Pancreas (tissue), 10 donors: ENCODE measurements around the gene LIPH. TPM values are rescaled to one million over a fixed set of nuclear protein-coding genes. Genes with fewer than 3 reads are reported as not detected.
A peak's percentile ranks its signal among the peaks of the same experiment; 100 is the strongest.

Experiments
- ATAC-seq, 4 donors: fragments of 200-7000 bp; cut with Tn5 transposase; one replicate each; pipeline versions ENCODE4 v1.8.0 to v1.9.1; 2020; ENCODE audit warnings: mild to moderate bottlenecking in 4 of 4, moderate library complexity in 4 of 4
- DNase-seq, 6 donors: peaks; one replicate each; pipeline ENCODE4 v3.0.0-alpha.2; 2020
- FAIRE-seq: peaks from 2 replicates; lab custom pipeline; 2012; peaks lifted over from hg19 to GRCh38; lab: Jason Lieb, UNC
- H3K27ac ChIP-seq, 4 donors: fragments of 200-600 bp; sonication (generic); 1 replicate in 3 of 4; 2 replicates in 1 of 4; pipeline versions ENCODE4 v1.5.0 to v1.8.0; 2020
- H3K27me3 ChIP-seq, 4 donors: fragments of 200-600 bp; one replicate each; pipeline ENCODE4 v1.8.0; 2021
- H3K36me3 ChIP-seq, 3 donors: fragments of 200-600 bp; sonication (generic) in 1 of 3; one replicate each; pipeline versions ENCODE4 v1.5.0 to v1.8.0; 2020 to 2021
- H3K4me1 ChIP-seq, 3 donors: fragments of 200-600 bp; one replicate each; pipeline ENCODE4 v1.8.0; 2021
- H3K4me3 ChIP-seq, 4 donors: fragments of 200-600 bp; sonication (generic) in 2 of 4; one replicate each; pipeline versions ENCODE4 v1.5.0 to v1.8.0; 2020 to 2021
- H3K9me3 ChIP-seq, 4 donors: fragments of 200-600 bp; one replicate each; pipeline ENCODE4 v1.8.0; 2021
- WGBS, 2 donors: extraction: QIAGEN DNeasy Blood & Tissue Kit; methylation state at CpG; one replicate each; pipeline ENCODE4 v1.1.7; 2013; 5-methylcytosine and 5-hydroxymethylcytosine counted together
- intact Hi-C, 3 donors: fragments of 100-400 bp; cut with DNase I; formaldehyde crosslinking; loops; one replicate each; pipeline versions ENCODE4 v1.11.1 to v1.14.2; 2022
- polyA plus RNA-seq, 2 donors: library from polyadenylated mRNA; stranded (reverse); fragments of 200-250 nt; gene quantifications; one replicate each; pipeline ENCODE4 v1.2.3, GENCODE V29; 2013
- total RNA-seq, 6 donors: library from RNA; stranded (reverse); fragmentation: NEBNext Ultra II Directional in 4 of 6; extraction: Animal tissue kit (Norgen Biotek cat#: 25700) in 4 of 6; gene quantifications; one replicate each; pipeline versions ENCODE4 v1.2.1 to v1.2.4, GENCODE V29; 2021 to 2023
- TF ChIP-seq, protein P1 (sequence below), 4 donors: fragments of 200-600 bp; sonication (generic) in 3 of 4; IDR thresholded peaks; one replicate each; pipeline versions ENCODE4 v1.5.0 to v1.8.0; 2021; ENCODE audit warnings: antibody characterized with exemption in 4 of 4
- donor health status: healthy with polysubstance abuse.
- donor health status: DM: no; HTN: no; CAD: no; lungs with moderate emphysema.
- donor health status: DM: no; HTN: no; CAD: no.
- donor health status: control.
- donor health status: control.
- donor health status: Bipolar disorder and iron deficiency.
- donor health status: DM: yes; HTN: yes; CAD: no.
- donor health status: DM: no; HTN: no; CAD: no.
- donor health status: DM: no; HTN: no; CAD: no.
- donor health status: DM: yes; HTN: yes; CAD: no.

Gene LIPH
- total and polyA plus RNA-seq, 8 donors: 3.7 to 13.9 (median 4.8) TPM

DNA sequence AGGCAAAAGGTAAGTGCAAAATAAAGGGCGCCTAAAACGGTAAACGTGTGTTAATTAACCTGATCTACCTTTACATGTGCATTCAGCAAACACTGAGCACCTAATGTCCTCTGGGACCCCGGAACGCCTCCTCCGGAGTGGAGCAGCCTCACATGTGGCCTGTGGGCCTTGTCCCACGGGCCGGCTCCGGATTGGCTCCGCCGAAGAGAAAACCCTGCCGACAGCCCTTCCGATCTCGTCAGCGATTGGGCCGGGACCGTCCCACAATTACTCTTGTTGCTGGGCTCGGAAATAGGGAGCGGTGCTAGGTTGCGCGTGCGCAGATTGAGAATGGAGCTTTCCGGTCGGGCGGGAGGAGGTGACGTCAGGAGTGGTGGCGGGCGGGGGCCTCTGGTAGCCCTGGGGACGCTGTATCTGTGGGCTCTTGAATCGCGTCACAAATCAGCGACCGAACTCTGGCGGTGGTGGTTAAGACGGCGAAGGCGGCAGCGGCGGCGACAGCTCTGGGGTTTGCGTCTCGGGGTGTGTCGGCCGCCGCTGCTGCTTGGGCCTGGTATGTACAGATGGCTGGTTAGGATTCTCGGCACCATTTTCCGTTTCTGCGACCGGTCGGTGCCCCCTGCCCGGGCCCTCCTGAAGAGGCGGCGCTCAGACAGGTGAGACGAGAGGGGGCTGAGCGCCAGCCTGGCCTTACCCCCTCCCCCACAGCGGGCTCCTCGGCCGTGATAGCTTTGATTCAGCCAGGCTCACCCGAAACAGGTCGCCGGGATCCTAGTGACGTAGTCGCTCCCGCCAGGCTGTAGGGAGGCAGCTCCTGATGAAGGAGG is 33.7 kb upstream of the LIPH start, which contains the start of gene SENP2:
Gene SENP2, plus strand, starts transcription at position 437 of the 827 bp plus-strand sequence. Its CDS starts 119 bp downstream, at position 556.
- TF ChIP-seq, protein P1, sequence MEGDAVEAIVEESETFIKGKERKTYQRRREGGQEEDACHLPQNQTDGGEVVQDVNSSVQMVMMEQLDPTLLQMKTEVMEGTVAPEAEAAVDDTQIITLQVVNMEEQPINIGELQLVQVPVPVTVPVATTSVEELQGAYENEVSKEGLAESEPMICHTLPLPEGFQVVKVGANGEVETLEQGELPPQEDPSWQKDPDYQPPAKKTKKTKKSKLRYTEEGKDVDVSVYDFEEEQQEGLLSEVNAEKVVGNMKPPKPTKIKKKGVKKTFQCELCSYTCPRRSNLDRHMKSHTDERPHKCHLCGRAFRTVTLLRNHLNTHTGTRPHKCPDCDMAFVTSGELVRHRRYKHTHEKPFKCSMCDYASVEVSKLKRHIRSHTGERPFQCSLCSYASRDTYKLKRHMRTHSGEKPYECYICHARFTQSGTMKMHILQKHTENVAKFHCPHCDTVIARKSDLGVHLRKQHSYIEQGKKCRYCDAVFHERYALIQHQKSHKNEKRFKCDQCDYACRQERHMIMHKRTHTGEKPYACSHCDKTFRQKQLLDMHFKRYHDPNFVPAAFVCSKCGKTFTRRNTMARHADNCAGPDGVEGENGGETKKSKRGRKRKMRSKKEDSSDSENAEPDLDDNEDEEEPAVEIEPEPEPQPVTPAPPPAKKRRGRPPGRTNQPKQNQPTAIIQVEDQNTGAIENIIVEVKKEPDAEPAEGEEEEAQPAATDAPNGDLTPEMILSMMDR (IDR thresholded peaks at IDR 0.05): no peak
- FAIRE-seq (peak; percentile 87), DNase-seq (peak; percentile 98 to 100 (median 99)), ATAC-seq (peak; percentile 94 to 98 (median 96))
- H3K9me3 ChIP-seq: no peaks in the 10 kb centered on the region
- peaks cover 0 to 9% (median 6%) of the 10 kb centered on the region in 3 donors for H3K4me1 ChIP-seq
- no peaks in the 10 kb centered on the region for H3K27me3 ChIP-seq
- no peaks in the 10 kb centered on the region for H3K36me3 ChIP-seq
- peak within 1 kb of the TSS; percentile 54 to 96 (median 92) for H3K4me3 ChIP-seq
- WGBS, 2 donors: 1% methylated on average over 64 of the region's 64 CpGs
- peak within 1 kb of the TSS; percentile 89 to 99 (median 92) for H3K27ac ChIP-seq
- intact Hi-C loops: no loop called here

DNA sequence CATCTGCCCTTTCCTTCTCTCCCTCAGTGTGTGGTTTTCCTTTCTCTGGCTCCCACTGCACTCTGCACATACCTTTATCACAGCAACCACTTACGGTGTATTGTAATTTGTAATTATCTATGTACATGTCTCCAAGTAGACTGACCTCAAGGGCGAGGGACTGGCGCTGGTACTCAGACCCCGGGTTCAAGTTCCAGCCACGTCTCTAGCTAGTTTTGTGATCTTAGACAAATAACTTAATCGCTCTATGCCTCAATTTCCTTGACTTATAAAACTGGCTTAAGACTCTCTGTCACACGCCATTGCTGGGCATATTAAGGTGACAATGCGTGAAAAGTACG is 33.1 kb upstream of the LIPH start:
- H3K36me3 ChIP-seq: no peaks in the 10 kb centered on the region
- FAIRE-seq (no peak), DNase-seq (no peak), ATAC-seq (peak in 2 of 4 donors; percentile 1)
- peaks cover 0 to 9% (median 6%) of the 10 kb centered on the region in 3 donors for H3K4me1 ChIP-seq
- intact Hi-C loops: no loop called here
- TF ChIP-seq, protein P1 (IDR thresholded peaks at IDR 0.05): no peak
- H3K27ac ChIP-seq: peak overlapping the region; percentile 89 to 99 (median 92)
- H3K4me3 ChIP-seq: peak overlapping the region; percentile 24 to 96 (median 92)
- 10 to 12% methylated on average over 9 of the region's 9 CpGs for WGBS, 2 donors
- no peaks in the 10 kb centered on the region for H3K9me3 ChIP-seq
- H3K27me3 ChIP-seq: no peaks in the 10 kb centered on the region

DNA sequence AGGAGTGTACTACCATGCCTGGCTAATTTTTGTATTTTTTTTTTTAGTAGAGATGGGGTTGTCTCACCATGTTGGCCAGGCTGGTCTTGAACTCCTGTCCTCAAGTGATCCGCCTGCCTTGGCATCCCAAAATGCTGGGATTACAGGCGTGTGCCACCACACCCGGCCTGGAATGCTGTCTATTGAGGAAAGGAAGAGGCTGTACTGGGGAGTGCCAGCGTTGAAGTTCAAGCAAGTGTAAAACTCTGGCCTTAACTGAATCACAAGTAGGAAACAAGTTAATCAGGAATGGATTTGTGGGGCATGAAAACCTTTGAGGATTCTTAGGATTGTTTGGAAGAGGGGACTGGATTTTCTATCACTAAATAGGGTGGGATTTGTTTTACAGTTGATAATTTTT is 32.3 kb upstream of the LIPH start:
- WGBS, 2 donors: 87 to 90% methylated on average over 4 of the region's 4 CpGs
- Histone ChIP-seq H3K4me3 (no peak overlapping the region), H3K27me3 (no peaks in the 10 kb centered on the region), H3K36me3 (no peaks in the 10 kb centered on the region), H3K4me1 (peaks cover 0 to 9% (median 6%) of the 10 kb centered on the region in 3 donors), H3K27ac (no peak overlapping the region), H3K9me3 (no peaks in the 10 kb centered on the region)
- no peak for ATAC-seq
- DNase-seq: no peak
- intact Hi-C loops: no loop called here
- no peak for FAIRE-seq
- TF ChIP-seq, protein P1 (IDR thresholded peaks at IDR 0.05): no peak

DNA sequence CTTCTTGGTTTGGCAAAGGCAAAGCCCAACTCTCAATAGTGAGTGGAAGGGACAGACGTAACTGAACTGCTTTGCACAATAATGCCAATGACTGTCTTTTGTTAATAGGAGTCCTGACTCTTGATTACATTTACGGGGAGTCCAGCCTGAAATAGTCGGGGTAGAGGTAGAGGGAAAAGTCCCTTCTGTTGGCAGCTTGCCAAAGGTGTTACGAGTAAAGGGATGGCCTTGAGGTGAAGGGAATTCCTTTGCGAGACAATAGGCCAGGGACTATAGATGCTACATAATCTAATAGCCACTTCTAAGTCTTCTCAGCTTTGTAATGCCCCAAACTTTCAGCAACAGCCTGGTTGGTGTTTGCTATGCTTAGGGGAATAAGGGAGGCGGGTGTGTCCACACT is 31.5 kb upstream of the LIPH start:
- FAIRE-seq (no peak), DNase-seq (no peak), ATAC-seq (no peak)
- intact Hi-C loops: no loop called here
- Histone ChIP-seq H3K27me3 (no peaks in the 10 kb centered on the region), H3K27ac (no peak overlapping the region), H3K36me3 (no peaks in the 10 kb centered on the region), H3K4me3 (no peak overlapping the region), H3K4me1 (peaks cover 0 to 9% (median 0%) of the 10 kb centered on the region in 3 donors), H3K9me3 (no peaks in the 10 kb centered on the region)
- TF ChIP-seq, protein P1 (IDR thresholded peaks at IDR 0.05): no peak
- 48 to 49% methylated on average over 6 of the region's 6 CpGs for WGBS, 2 donors

DNA sequence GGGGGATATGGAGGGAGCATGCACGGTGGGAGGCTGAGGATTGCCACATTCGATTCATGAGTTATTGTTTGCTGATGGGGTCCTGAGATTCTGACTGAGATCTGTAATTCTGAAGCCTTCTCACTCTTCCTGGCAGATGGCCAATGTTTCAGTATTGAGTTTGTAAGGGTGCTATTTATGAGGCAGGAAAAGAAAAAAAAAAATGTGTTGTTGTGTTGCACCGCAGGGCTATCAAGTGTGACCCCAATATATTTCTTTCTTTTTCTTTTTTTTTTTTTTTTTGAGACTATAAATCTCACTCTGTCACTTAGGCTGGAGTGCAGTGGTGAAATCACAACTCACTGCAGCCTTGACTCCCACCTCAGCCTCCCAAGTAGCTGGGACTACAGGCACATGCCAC is 30.5 kb upstream of the LIPH start:
- TF ChIP-seq, protein P1 (IDR thresholded peaks at IDR 0.05): no peak
- Histone ChIP-seq H3K27ac (no peak overlapping the region), H3K27me3 (no peaks in the 10 kb centered on the region), H3K4me1 (peaks cover 0 to 9% (median 0%) of the 10 kb centered on the region in 3 donors), H3K9me3 (no peaks in the 10 kb centered on the region), H3K4me3 (no peak overlapping the region), H3K36me3 (no peaks in the 10 kb centered on the region)
- WGBS, 2 donors: 45 to 46% methylated on average over 3 of the region's 3 CpGs
- FAIRE-seq (no peak), ATAC-seq (no peak), DNase-seq (no peak)
- intact Hi-C loops: no loop called here
